Activated CD4-positive, alpha-beta T cell treated with anti-CD3 and anti-CD28 coated beads, Interleukin-2, amount 50 U/mL, for 1 hour (primary cell): ENCODE results near the gene ASAP2.
"Not testable (repeated sequence)": the region's sequence is repeated elsewhere in the genome, so short reads cannot be mapped to it uniquely, and the experiment has no call there.

Source experiments
- DNase-seq: peaks from one replicate; pipeline ENCODE4 v3.0.0-alpha.2; 2020

ASAP2 gene

GRCh38 chr2:9256570-9257043 lies 50.0 kb downstream of the ASAP2 start:
- DNase-seq: no peak

DNA sequence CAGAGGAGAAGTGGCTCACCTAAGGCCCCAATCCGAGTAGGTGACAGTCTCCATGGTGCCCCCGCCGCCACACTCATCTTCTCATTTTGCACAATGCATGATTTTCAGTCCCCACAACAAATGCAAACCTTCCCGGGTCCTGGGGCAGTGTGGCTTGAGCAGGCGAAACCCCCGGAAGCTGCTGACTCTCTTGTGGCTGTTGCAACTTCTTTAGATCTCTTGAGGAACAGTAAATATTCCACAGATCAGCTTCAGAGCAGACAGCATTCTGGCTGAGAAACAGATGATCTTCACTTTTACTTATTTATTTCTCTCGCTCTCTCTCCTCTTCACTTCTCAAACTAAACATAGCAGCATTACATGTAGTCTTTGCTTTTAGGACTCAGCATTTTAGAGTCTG lies 51.9 kb downstream of the ASAP2 start:
- no peak for DNase-seq

DNA sequence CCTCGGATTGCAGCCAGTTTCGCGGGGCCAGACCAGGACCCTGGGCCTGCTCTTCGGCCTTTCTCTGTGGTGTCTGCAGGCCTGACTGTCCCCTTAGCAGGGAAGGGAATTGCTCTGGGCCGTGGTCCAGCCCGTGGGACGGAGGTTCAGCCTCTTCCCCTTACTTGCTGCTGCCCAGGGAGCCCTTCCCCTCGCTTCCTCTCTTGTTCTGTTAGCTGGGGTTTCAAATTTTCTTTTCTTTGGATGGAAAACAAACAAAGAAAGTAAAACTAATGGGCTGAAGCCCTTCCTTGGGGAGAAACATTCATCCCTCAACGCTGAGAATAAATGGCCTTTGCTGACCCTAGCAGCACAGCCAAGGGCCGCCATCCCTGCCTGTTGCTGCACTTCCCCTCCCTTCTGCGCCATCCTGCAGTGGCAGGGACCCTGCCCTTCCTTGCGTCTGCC lies 52.4 kb downstream of the ASAP2 start:
- no peak for DNase-seq

DNA sequence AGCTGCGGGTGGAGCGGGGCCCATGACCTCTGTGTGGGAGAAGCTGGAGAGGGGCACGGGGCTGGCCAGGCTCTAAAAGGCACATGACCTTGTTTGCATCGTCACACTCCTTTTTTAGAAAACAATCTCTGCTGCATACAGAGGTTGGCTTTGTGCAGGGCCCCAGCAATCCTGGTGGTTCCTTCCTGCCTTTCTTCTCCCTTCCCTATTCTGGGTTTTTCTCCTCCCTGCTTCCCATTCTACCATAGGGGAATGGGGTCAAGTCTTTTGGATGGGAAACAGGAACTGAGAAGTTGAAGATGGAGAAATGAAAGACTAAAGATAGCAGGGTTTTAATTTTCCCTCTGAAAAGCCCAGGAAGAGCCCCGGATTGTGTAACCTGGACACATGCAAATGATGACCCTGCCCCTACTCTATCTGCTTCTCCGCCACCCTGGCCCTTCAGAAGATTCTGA lies 53.9 kb downstream of the ASAP2 start:
- no peak for DNase-seq

DNA sequence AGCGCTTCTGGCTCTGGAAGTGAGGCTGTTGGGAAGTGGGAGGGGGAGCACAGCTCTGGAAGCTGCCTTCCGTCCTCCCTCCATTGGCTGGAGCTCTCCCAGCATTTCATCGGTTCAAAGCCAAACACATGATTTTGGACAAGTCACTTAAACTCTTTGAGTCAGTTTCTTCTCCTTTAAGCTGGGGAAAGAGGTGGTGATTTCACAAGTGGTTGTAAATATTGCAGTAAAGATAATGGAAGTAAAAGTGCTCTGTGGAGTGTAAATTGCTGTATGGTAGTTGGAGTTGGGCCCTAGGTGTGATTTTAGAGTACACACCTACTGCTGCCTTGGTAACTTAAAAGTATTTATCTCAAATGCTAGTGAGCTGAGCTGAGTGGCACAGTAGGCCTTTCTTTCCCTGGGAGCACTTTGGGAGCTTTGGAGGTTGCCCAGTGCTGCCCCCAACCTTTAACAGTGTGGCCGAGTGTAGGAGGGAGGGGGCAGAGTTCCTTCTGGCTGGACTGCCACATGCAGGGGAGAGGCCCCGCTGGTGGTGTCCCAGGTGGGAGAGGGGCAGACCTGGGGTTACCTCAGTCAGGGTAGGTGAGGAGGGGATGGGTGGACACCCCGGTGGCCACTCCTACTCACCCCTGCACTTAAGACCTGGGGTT lies 54.7 kb downstream of the ASAP2 start:
- no peak for DNase-seq

GRCh38 chr2:9262671-9263171 lies 56.1 kb downstream of the ASAP2 start:
- DNase-seq: no peak

DNA sequence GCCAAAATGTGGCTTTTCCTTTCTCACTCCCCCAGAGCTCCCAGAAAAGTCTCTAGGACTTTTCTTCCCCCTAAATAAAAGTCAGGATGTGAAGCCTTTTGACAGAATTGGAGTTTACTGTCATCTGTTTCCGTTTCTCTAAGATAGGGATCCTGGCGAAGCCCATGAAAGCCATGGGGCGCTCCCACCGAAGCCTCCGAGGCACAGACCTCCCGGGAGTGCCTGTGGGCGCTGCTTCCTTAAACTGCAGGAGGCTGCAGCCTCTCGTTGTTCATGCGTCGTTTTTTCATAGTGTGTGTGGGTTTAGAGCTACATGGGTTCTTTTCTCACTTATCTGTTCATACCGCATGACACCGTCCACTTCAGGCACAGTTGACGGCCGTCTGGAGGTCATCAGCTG lies 56.8 kb downstream of the ASAP2 start:
- DNase-seq: no peak

GRCh38 chr2:9264301-9264700 lies 57.7 kb downstream of the ASAP2 start:
- no peak for DNase-seq

DNA sequence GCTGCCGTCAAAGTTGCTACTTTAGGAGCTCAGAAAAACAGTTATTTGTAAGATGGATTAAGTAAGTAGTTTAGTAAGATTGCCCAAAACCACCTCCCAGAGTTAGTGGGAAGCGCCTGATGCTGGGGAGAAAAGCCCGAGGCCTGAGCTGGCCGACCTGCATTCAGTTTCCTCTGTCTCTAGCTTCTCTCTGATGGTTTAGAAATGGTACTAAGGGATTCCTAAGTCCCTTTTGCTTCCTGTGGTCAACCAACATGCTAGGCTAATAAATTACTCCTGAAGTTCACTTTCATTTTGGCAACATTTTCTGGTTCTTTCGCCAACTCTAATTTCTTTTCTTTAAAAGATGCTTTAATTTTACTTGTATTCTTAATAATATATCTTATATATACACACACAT lies 60.1 kb downstream of the ASAP2 start:
- no peak for DNase-seq

- not testable (repeated sequence) for DNase-seq
Measured at GRCh38 chr2:9267286-9267685, 60.7 kb downstream of the ASAP2 start.

GRCh38 chr2:9268301-9269080 lies 61.9 kb downstream of the ASAP2 start:
- no peak for DNase-seq

DNA sequence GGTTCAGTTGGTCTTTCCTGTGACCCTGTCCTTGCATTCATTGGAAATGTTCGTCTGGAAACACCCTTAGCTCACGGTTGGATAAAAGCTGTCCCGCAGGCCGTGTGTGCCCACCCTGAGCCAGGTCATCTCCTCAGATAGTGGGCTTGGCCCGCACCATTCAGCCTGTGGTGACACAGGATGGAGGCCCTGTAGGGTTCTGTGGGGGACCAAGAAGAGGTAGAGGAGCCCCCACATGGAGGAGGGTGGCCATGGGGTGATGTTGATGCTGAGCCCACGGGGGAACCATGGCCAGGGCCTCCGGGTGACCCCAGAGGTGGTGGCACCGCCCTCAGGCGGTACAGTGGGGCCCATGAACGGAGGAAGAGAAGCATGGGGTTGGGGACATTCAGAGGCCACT lies 62.7 kb downstream of the ASAP2 start:
- no peak for DNase-seq

DNA sequence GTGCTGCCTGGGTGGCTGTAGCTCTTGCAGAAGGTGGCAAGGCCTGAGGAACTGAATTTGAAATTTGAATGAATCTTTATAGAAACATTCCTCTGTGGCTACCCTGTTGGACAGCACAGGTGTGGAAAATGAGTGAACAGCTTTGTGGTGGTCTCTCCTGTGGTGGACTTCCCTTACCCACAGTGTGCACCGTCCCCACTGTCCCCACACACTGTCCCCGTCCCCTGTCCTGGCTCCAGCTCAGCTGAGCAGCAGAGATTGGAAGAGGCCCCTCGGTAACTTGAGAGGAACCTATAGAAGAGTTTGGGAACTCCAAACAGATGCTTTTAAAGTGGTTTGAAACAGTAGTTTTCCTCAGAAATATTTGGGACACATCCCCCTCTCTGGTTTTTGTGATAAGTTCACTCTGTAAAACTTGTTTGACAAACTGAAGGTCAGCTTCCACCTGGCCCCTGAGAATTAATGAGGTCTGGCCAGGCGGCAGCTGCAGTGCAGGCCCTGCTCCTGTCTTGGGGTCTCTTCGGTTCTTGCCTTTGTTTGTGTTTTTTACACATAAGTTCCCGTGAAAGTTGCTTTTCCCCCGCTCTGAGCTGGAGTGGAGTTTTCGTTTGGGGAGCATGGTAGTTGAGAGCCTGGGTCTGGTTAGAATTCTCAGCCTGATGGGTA lies 63.2 kb downstream of the ASAP2 start:
- no peak for DNase-seq

DNA sequence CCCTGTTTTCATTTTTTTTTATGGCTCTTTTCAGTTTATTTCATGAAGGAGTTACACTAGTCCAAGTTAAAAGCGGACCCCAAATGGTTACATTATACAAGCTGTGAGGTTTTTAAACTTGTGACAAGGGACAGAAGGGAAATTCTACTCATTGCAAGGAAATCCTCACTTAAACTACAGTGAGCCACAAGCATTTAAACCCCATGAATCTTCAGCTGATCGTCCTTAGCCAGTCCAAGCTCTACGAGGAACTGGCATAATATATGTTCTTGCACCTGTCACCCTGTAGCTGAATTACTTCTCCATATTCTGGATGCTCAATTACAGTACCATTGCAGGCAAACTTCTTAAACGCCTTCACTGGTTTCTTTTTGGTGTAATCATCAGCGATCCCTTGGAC lies 64.5 kb downstream of the ASAP2 start:
- no peak for DNase-seq

GRCh38 chr2:9271691-9272090 lies 65.1 kb downstream of the ASAP2 start:
- no peak for DNase-seq

GRCh38 chr2:9273486-9274130 lies 67.0 kb downstream of the ASAP2 start:
- DNase-seq: no peak

DNA sequence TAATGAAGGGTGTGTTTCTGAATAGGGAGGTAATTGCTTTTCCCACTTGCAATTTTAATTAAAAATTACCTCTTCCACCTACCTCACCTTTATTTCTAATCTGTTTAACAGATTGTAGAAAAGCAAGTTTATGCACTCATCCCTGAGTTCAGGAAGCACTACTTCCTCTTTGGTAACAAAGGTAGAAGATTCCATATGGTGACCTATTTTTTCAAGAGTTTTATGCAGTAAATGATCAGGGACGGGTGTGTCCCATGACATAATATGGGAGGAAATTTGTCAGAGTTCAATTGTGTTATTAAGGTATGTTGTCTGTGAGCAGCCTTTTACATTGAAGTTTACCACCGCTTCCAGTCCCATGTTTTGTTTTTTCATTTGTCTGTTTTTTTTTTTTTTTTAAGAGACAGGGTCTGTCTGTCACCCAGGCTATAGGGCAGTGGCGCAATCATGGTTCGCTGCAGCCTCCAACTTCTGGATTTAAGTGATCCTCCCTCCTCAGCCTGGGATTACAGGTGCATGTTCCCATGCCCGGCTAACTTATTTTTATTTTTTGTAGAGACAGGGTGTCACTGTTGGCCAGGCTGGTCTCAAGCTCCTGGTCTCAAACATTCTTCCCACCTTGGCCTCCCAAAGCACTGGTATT lies 68.2 kb downstream of the ASAP2 start:
- DNase-seq: no peak

DNA sequence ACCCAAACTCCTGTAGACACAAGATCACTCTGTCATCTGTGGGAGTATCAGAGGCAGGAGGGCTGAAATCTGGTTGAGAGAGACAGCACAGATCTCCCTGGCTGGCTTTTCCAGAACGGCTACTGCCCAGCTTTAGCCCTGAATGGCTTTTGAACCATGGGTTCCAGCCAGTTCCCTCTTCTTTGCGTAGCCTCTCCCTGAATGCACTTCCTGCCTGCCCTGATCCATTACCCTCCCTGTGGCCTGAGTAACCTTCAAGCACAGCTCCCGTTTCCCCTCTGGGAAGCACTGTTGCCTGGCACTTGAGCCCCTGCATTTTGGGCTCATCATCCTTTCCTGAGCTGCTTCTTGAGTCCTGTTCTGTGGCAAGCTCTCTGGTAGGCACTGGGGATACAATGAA lies 68.8 kb downstream of the ASAP2 start:
- no peak for DNase-seq

DNA sequence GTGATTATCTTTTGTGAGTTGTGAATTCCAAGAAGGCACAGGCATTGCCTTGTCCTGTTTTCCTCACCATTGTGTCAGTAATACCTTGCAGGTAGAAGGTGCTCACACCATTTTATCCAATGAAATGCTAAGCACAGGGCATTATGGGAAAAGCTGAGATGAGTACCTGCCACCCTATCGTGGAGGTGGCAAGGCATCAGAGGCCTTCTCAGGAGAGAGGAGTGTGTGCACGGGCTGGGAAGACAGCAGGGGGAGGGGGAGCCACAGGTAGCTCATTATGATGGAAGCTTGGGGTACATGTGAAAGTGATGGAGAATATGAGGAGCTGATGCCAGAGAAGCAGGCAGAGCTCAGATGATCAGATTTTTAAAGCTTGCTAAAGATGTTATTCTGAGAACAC lies 69.5 kb downstream of the ASAP2 start:
- DNase-seq: no peak

GRCh38 chr2:9276901-9277451 lies 70.4 kb downstream of the ASAP2 start:
- no peak for DNase-seq

DNA sequence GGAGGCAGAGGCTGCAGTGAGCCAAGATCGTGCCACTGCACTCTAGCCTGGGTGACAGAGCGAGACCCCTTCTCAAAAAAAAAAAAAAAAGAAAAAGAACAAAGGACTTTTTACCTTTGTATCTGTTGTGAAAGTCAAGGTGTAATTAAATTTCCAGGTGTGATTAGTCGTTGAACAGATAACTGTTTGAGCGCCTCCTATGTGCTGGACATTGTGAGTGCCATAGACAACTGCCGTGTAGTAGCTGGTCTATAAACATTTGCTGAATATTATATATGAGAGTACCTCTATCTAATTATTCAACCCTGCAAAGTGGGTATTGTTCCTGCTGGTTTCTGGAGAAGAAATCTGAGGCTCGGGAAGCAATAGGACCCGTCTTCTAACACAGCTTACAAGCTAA lies 71.8 kb downstream of the ASAP2 start:
- DNase-seq: no peak

- no peak for DNase-seq
Measured at GRCh38 chr2:9279426-9279825, 72.8 kb downstream of the ASAP2 start.
